ENCODE results near the gene ZC3H12D. TPM values are rescaled to one million over a fixed set of nuclear protein-coding genes. Genes with fewer than 3 reads are reported as not detected.
"Not testable (repeated sequence)": the region's sequence is repeated elsewhere in the genome, so short reads cannot be mapped to it uniquely, and the experiment has no call there.

ZC3H12D gene
- total RNA-seq, 1 experiment from 2014 or later: 0.02 TPM

DNA sequence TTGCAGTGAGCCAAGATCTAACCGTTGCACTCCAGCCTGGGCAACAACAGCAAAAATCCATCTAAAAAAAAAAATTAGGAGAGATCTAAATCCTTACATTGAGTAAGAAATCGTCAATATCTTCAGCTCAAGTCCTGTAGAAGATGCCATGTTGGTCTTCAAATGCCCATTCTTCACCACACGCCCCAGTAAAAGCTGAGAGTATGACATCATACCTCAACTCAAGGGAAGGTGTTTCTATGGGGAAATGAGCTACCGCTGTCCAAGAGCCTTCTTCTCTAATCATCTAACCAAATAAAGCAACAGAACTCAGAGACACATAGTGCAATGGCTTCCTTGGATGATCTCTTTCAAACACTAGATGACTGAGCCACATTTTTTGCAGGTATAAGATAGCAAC is 2.5 kb upstream of the ZC3H12D start:
- no peak for DNase-seq (ENCODE audit: extremely low read depth, low read depth)

DNA sequence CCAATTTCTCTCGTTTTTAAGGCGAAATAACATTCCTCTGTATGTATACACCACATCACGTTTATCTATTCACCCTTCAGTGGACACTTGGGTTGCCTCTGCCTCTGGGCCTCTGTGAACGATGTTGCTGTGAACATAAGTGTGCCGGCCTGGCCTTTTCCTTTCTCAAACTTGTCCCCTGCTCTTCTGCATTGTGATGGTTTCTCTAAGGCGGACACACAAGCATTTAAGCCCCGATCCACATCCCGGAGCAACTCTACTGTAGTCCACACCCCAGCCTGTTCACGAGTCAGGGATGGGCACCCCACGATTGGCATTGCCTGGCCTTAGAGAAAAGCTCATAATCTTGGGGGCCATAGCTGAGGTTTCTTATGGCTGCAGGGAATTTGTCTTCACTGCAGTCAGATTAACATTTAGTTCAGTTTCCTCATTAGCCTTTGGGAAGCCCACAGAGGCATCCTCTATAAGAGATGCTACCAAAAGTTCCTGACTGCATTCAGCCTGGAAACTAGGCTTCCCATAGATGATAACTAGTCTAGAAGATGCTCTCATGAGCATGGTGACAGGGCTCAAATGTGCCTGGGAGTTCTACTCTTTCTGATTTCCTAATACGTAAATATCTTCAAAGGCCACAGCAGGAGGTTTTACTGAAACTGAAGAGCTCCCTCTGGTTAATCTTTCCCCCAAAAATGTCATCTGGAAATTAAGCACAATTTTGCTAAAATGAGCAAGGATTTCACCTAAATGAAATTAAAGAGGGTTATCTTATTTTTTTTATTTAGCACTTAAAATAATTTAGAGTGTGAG is 762 bp downstream of the ZC3H12D start:
- DNase-seq (ENCODE audit: extremely low read depth, low read depth): no peak

- no peak for DNase-seq (ENCODE audit: extremely low read depth, low read depth)
Observed at GRCh38 chr6:149483334-149483725, 1.5 kb downstream of the ZC3H12D start.

DNA sequence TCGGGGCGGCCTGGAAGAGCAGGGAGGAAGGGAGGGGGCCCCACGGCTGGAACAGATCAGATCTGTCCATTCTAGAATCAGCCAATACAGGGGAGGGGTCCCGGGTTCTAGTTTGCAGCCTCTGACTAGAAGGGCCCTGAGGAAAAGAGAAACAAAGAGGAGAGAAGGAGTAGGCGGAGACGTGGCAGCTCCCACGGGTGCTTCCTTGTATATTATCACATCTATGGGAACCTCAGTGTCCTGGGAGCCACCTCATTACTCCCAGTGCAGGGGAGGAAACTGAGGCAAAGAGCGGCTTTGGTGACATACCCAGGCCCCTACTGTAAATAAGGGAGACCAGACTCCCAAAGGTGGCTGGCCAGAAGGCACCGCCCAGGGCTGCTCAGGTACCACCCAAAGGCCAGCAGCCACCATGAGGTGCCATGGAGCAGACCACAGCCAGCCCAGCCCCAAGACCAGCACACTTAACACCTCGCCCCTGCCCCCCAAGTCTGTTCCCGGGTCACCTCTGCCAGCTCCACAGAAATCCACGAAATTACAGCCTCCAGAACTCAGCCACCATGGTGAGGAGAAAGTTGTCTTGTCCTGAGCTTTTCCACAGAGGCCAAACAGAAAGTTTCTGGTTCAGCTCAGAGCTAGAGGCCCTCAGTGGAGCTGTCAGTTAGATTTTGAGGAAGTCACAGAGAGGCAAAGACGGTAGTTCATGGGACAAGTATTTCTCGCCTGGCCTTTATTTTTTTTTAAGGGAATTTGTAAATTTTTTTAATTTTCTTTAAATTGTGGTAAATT is 2.1 kb downstream of the ZC3H12D start:
- no peak for DNase-seq (ENCODE audit: extremely low read depth, low read depth)

GRCh38 chr6:149480502-149481280 is 4.1 kb downstream of the ZC3H12D start:
- no peak for DNase-seq (ENCODE audit: extremely low read depth, low read depth)

- DNase-seq (ENCODE audit: extremely low read depth, low read depth): no peak
Observed at GRCh38 chr6:149478631-149479314, 6.0 kb downstream of the ZC3H12D start.

DNA sequence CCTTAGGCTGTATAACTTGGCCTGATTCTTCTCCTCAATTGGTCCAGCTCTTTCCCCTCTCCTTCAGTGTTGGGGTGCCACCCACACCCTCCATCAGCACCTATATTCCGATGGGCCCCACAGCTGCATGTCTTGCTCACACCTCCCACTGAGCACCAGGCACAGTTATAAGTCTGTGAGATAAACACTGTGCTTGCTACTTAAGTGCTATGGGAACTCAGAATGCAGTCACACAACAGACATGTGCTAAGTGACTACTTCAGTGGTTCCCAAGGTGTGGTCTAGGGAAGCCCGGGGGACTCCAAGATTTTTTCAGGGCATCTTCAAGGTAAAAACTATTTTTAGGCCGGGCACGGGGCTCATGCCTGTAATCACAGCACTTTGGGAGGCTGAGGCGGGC is 7.3 kb downstream of the ZC3H12D start:
- DNase-seq (ENCODE audit: extremely low read depth, low read depth): no peak

GRCh38 chr6:149476789-149477455 is 7.9 kb downstream of the ZC3H12D start:
- no peak for DNase-seq (ENCODE audit: extremely low read depth, low read depth)

- DNase-seq (ENCODE audit: extremely low read depth, low read depth): no peak
Observed at GRCh38 chr6:149474108-149474935, 10.5 kb downstream of the ZC3H12D start.

- peak; percentile 46 for DNase-seq (ENCODE audit: extremely low read depth, low read depth)
Observed at GRCh38 chr6:149473080-149474052, 11.4 kb downstream of the ZC3H12D start.

- DNase-seq (ENCODE audit: extremely low read depth, low read depth): no peak
Observed at GRCh38 chr6:149472241-149472640, 12.6 kb downstream of the ZC3H12D start.

DNA sequence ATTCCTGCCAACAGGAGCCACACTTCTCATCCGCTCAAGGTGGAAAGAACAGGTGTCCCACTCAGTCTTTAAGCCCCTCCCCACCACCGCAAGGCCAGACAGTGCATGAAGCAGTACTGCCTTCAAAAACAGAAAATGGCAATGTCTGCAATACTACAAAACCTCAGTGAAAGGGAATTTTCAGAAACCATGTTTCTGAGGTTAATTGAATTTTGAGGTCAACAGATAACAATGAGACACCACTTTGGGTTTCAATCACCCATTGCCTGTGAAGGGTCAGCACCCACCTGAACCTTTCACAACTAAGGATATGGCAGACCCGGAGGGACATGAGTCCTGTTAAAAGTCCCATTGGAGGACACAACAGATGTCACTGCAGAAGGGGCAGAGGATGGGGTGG is 13.0 kb downstream of the ZC3H12D start:
- no peak for DNase-seq (ENCODE audit: extremely low read depth, low read depth)

DNA sequence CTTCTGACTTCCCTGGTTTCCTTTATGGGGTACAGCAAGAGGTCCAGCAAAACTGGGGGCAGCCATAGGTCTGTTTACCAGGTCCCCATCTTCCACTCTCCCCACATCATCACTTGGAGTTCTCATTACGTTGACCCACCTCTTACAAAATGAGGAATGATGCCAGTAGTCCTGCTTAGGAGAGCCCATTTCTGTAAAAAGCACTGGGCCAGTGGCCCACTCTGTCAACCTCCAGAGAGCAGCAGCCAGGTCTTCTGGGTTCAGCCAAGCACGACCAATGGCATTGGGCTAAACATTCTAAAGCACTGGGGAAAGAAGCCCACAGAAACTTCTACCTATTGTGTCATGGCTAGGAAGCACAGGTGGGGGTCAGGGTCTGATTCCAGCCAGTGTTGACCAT is 13.9 kb downstream of the ZC3H12D start:
- DNase-seq (ENCODE audit: extremely low read depth, low read depth): no peak

GRCh38 chr6:149468179-149468578 is 16.6 kb downstream of the ZC3H12D start:
- DNase-seq (ENCODE audit: extremely low read depth, low read depth): no peak

- DNase-seq (ENCODE audit: extremely low read depth, low read depth): no peak
Observed at GRCh38 chr6:149467265-149467664, 17.5 kb downstream of the ZC3H12D start.

GRCh38 chr6:149464411-149464810 is 20.4 kb downstream of the ZC3H12D start:
- DNase-seq (ENCODE audit: extremely low read depth, low read depth): no peak

DNA sequence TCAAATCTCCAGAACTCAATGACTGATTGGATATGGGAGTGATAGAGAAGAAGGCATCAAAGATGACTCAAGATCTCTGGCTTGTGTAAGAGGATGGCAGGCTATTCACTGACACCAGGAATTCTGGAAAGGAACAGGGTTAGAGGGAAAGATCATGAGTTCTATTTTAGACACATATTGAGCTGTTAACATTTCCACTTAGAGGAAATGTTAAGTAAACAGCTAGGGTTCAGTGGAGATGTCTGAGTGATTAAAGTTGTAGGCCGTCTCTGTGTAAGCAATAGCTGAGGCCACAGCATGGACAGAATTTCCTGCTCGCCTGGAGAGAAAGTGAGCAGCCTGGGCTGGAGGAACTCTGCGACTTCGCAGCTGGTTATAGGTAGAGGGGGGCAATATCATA is 21.0 kb downstream of the ZC3H12D start:
- DNase-seq (ENCODE audit: extremely low read depth, low read depth): no peak

DNA sequence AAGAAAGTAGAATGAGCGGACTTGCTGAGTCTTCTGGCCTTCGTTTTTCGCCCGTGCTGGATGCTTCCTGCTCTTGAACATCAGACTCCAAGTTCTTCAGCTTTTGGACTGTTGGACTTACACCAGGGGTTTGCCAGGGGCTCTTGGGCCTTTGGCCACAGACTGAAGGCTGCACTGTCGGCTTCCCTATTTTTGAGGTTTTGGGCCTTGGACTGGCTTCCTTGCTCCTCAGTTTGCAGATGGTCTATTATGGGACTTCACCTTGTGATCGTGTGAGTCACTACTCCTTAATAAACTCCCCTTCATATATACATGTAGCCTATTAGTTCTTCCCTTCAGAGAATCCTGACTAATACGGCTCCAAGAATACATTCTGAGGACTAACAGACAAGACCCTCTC is 22.1 kb downstream of the ZC3H12D start:
- not testable (repeated sequence) for DNase-seq (ENCODE audit: extremely low read depth, low read depth)
